MCF 10A (cell line): ENCODE measurements around the gene KCNT1. TPM values are rescaled to one million over a fixed set of nuclear protein-coding genes. Genes with fewer than 3 reads are reported as not detected.

ENCODE experiments used
- BruUV-seq: library from RNA; stranded (reverse); fragments of 400-500 nt; replicated peaks from 2 replicates; lab custom pipeline; 2021; lab: Mats Ljungman, UMichigan
- CTCF ChIA-PET: fragments of 300-600 bp; sonication (Branson Sonifier 250); formaldehyde crosslinking; extraction: SDS; loops from one replicate; lab custom pipeline; 2021; ENCODE audit warnings: antibody characterized with exemption, inconsistent platforms; lab: Yijun Ruan, JAX
- POLR2A ChIA-PET: fragments of 300-600, 350-650 bp; sonication (Branson Sonifier 250); formaldehyde crosslinking; extraction: SDS; loops from one replicate; lab custom pipeline; 2020; ENCODE audit warnings: antibody characterized with exemption, inconsistent platforms; lab: Yijun Ruan, JAX
- DNase-seq: peaks from one replicate; pipeline ENCODE4 v3.0.0-alpha.2; 2018; ENCODE audit not compliant: unreplicated experiment
- H3K27ac Mint-ChIP-seq: one replicate; pipeline ENCODE4 v1.8.0; 2022; ENCODE audit warnings: mild to moderate bottlenecking, low read depth, mixed read lengths; ENCODE audit not compliant: unreplicated experiment
- H3K27me3 Mint-ChIP-seq: one replicate; pipeline ENCODE4 v1.8.0; 2022; ENCODE audit warnings: mixed read lengths; ENCODE audit not compliant: insufficient read depth, unreplicated experiment
- H3K36me3 Mint-ChIP-seq: one replicate; pipeline ENCODE4 v1.8.0; 2022; ENCODE audit warnings: mild to moderate bottlenecking, moderate library complexity, mixed read lengths; ENCODE audit not compliant: insufficient read depth, unreplicated experiment
- H3K4me1 Mint-ChIP-seq: one replicate; pipeline ENCODE4 v1.8.0; 2022; ENCODE audit warnings: mixed read lengths; ENCODE audit not compliant: insufficient read depth, unreplicated experiment
- H3K4me3 Mint-ChIP-seq: one replicate; pipeline ENCODE4 v1.8.0; 2022; ENCODE audit warnings: mild to moderate bottlenecking, moderate library complexity, mixed read lengths; ENCODE audit not compliant: unreplicated experiment
- H3K9me3 Mint-ChIP-seq: one replicate; pipeline ENCODE4 v1.8.0; 2022; ENCODE audit warnings: mixed read lengths; ENCODE audit not compliant: unreplicated experiment
- CTCF ChIP-seq: fragments of 200-600 bp; IDR thresholded peaks from one replicate; pipeline ENCODE4 v1.8.0; 2022; ENCODE audit warnings: antibody characterized with exemption, mild to moderate bottlenecking; ENCODE audit not compliant: unreplicated experiment
- intact Hi-C: fragments of 100-400 bp; cut with micrococcal nuclease; formaldehyde crosslinking; loops from 2 replicates; pipeline ENCODE4 v1.14.1; 2022
- total RNA-seq: library from RNA; stranded (reverse); gene quantifications from 2 replicates; pipeline ENCODE4 v1.2.3, GENCODE V29; 2022

Gene KCNT1
- total RNA-seq, 1 experiment from 2014 or later: not detected

GRCh38 chr9:135729480-135729879 lies 27.5 kb downstream of the KCNT1 start:
- Mint-ChIP-seq H3K4me1 (no peaks in the 10 kb centered on the region), H3K4me3 (no peak overlapping the region), H3K27ac (no peak overlapping the region), H3K9me3 (peaks cover 9% of the 10 kb centered on the region), H3K27me3 (peaks cover 55% of the 10 kb centered on the region), H3K36me3 (no peaks in the 10 kb centered on the region)
- BruUV-seq: no TSS peak
- no peak for TF ChIP-seq CTCF
- POLR2A ChIA-PET: no interaction called here
- CTCF ChIA-PET: interaction anchor here (0.6 kb wide), 1 partner anchor 100 kb away, joined by 3 read pairs; no protein-coding TSS in a partner anchor
- no peak for DNase-seq
- intact Hi-C loops: no loop called here

GRCh38 chr9:135731454-135731853 lies 29.5 kb downstream of the KCNT1 start:
- no peak for TF ChIP-seq CTCF
- ChIA-PET CTCF (no interaction called here), POLR2A (no interaction called here)
- no peak for DNase-seq
- peaks cover 9% of the 10 kb centered on the region for H3K9me3 Mint-ChIP-seq
- H3K27me3 Mint-ChIP-seq: peaks cover 55% of the 10 kb centered on the region
- H3K36me3 Mint-ChIP-seq: no peaks in the 10 kb centered on the region
- H3K27ac Mint-ChIP-seq: no peak overlapping the region
- intact Hi-C loops: no loop called here
- H3K4me1 Mint-ChIP-seq: no peaks in the 10 kb centered on the region
- BruUV-seq: no TSS peak
- H3K4me3 Mint-ChIP-seq: no peak overlapping the region

- no peak for DNase-seq
- intact Hi-C loops: no loop called here
- Mint-ChIP-seq H3K27me3 (peaks cover 42% of the 10 kb centered on the region), H3K27ac (no peak overlapping the region), H3K4me1 (no peaks in the 10 kb centered on the region), H3K36me3 (no peaks in the 10 kb centered on the region), H3K9me3 (peaks cover 9% of the 10 kb centered on the region), H3K4me3 (no peak overlapping the region)
- POLR2A ChIA-PET: no interaction called here
- CTCF ChIA-PET: no interaction called here
- no TSS peak for BruUV-seq
- TF ChIP-seq CTCF: no peak
Observed at GRCh38 chr9:135732569-135733257, 30.7 kb downstream of the KCNT1 start.

- no peak for DNase-seq
- Mint-ChIP-seq H3K36me3 (no peaks in the 10 kb centered on the region), H3K4me1 (no peaks in the 10 kb centered on the region), H3K27ac (no peak overlapping the region), H3K9me3 (peaks cover 9% of the 10 kb centered on the region), H3K27me3 (peaks cover 24% of the 10 kb centered on the region), H3K4me3 (no peak overlapping the region)
- intact Hi-C loops: no loop called here
- no TSS peak for BruUV-seq
- TF ChIP-seq CTCF: no peak
- POLR2A ChIA-PET: no interaction called here
- CTCF ChIA-PET: no interaction called here
Observed at GRCh38 chr9:135734616-135735144, 32.7 kb downstream of the KCNT1 start.
